NCI-H446 treated with DMSO at 0.1 percent for 48 hours (cell line): ENCODE data around the gene TRPM2.
"Not testable (repeated sequence)": the region's sequence is repeated elsewhere in the genome, so short reads cannot be mapped to it uniquely, and the experiment has no call there.

Experiments used
- DNase-seq: peaks from one replicate; lab custom pipeline; 2025; lab: John Stamatoyannopoulos, UW

Gene TRPM2

DNA sequence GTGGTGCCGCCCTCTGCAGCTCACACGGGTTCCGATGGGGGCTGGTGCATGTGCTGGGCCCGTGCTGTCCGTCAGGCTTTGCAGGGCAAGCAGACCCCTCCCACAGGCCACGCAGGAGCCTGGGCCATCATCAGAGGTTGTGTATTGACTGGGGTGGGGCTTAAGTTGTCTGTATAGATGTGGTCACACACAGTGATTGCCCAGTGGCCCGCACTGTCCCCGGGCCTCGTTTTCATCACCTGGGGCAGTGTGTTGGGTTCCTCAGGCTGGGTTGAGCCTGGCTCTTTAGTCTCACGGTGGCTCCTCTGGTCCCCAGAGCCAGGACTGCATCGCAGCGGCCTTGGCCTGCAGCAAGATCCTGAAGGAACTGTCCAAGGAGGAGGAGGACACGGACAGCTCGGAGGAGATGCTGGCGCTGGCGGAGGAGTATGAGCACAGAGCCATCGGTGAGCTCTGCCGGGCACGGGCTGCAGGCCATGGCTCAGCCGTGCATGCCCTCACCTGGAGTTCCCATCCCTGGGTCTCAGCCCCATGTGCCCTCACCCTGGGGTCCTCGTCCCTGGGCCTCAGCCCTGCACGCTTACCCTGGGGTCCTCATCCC, 44.1 kb downstream of the TRPM2 start:
- no peak for DNase-seq

DNA sequence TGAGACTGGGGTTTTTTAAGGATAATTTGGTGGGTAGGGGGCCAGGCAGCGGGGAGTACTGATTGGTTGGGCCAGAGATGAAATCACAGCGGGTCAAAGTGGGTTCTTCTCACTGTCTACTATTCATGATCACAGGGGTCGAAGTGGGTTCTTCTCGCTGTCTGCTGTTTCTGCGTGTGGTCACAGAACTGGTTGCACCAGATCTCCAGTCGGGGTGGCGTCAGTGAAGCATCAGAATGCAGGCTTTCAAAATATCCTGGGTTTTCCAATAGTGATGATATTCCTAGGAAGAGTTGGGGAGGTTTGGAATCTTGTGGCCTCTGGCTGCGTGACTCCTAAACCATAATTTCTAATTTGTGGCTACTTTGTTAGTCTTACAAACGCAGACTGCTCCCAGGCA, 45.1 kb downstream of the TRPM2 start:
- DNase-seq, result no peak

DNA sequence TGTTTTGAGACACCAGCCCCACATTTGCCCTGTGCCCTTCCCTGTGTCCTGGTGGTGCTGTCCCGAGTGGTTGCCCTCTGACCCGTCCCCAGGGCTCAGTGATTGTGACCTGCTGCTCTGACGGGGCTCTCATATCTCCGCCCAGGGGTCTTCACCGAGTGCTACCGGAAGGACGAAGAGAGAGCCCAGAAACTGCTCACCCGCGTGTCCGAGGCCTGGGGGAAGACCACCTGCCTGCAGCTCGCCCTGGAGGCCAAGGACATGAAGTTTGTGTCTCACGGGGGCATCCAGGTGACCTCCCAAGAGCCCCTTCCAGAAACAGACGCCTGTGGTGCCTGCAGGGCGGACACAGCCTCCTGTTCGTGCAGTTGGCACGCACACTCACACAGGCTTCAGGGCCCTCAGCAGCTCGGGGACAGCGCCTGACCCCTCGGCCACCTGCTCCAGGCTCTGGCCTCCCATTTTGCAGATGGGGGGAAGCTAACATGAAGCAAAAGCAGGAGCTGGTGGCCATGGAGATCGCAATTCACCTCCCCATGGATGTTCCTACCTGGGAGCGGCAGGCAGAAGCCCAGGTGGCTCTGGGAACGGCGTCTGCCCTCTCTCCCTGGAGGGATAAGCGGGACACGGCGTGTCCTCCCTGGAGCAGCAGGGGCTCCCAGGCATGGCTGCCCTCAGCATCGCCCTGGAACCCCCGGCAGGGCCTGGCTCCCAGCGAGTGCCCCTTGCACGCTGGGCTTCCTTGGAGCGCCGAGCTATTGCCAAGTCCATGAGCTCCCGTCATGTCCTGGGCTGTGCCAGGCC, 45.9 kb downstream of the TRPM2 start:
- no peak for DNase-seq

DNA sequence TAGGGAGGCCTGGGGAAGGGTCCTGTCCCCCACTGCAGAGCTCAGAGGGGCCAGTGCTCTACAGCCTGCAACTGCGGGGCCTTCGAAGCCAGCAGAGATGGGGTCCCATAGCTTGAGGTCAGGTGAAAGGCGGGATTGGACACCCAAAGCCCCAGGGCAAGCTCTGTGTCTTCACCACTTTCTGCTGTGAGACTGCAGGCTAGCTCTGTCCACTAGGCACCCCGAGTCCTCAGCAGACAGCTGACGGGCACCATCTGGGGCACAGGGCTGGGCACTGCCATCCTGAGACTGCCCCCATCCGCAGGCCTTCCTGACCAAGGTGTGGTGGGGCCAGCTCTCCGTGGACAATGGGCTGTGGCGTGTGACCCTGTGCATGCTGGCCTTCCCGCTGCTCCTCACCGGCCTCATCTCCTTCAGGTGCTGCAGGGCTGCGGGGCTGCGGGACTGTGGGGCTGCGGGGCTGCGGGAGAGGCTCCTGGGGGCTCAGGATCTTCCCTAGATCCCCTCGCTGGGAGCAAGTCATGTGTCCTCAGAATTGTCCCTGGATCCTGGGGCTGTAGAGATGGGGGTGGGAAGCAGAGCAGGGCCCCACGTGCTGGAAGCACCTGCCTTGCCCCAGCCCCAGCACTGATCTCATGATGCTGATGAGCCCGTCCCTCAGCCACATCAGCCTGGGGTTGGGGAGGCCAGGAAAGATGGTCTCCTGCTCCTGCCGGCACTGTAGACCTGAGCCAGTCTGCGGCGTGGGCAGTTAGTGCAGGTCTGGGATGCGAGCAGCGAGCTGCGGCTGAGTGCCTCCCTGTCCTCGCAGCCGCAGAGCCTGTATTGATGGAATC, 46.8 kb downstream of the TRPM2 start:
- no peak for DNase-seq

DNA sequence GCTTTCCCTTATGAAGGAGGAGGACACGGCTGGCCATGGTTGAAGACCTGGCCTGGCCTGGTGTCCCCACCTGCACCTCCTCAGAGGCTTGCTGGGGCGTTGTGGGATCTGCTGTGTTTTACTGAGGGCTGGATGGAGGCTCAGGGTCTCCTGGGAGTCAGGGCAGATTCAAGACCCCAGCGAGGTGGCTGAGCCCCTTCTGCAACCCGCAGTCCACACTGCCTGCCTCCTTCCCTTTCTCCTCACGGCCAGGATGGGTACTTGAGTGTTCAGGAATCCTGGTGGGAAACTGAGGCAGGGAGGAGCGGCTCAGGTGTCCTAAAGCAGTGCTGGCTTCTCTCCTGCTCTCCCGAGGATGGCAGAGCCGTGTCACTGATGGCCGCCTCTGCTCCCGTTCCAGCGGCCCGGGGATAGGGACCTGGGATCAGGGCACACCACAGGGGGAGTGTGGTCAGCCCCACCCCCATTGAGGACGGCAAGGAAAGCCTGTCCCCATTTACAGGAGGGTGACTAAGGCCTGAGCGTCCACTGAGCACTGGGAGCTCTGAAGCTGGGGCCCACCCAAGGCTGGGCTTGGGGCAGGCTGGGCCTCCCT, 47.5 kb downstream of the TRPM2 start:
- no peak for DNase-seq

DNA sequence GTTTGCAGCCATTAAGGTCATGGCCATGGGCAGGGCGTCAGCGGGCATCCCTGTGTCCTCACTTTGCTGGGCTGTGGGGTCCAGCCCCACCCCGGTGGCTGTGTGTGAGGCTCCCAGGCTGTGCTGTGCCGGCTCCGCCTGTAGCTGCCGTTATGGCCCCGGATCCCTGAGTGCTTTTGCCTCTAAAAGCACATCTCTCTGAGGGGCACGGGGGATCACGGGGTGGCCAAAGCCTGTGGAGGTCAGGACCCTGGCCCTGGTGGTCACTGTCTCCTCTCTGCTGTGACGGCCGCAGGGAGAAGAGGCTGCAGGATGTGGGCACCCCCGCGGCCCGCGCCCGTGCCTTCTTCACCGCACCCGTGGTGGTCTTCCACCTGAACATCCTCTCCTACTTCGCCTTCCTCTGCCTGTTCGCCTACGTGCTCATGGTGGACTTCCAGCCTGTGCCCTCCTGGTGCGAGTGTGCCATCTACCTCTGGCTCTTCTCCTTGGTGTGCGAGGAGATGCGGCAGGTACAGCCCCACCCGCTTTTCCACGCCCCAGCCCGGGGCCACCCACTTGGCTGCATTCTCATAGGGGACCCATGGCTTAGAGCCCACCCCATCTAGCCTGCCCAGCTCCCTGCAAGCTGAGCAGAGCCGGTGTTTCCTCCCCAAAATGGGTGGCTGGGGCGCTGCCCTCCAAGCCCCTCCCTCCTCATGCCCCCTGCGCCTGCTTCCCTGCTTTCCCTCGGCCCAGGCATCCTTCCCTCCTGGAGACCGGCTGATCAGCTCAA, 48.2 kb downstream of the TRPM2 start:
- no peak for DNase-seq

DNA sequence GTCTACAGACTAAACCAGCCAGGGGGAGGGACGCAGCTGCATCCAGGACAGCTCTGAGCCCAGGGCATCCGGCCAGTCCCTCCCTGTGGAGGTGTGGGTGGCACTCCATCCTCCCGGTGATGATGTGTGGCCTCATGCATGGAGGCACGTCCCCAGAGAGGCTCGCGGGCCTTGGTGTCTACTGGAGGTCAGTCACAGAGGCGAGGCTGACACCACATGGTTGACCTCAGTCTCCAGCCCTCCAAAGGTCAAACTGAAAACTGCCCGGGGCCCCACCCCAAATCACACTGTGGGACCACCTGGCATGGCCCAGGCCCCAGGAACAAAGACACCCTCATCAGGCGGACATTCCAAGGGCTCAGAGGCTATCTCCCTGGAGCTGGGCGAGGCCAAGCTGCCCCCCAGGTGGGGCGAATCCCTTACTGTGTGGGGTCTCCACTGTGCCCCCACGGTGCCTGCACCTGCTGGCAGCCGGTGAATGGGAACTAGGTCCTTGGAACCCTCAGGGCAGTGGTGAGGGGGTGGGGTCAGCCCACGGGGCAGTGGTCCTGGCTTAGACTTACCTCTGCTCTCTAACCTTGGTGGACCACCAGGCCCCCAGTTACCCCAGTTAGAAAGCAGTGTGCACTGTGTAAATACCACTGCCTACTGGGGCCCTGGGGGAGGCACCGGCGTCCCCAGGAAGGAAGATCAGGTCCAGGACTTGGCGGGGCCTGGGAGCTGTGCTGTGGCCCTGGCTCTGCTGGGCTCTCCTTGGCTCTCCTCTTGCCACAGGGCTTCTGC, 49.1 kb downstream of the TRPM2 start:
- DNase-seq, result no peak

DNA sequence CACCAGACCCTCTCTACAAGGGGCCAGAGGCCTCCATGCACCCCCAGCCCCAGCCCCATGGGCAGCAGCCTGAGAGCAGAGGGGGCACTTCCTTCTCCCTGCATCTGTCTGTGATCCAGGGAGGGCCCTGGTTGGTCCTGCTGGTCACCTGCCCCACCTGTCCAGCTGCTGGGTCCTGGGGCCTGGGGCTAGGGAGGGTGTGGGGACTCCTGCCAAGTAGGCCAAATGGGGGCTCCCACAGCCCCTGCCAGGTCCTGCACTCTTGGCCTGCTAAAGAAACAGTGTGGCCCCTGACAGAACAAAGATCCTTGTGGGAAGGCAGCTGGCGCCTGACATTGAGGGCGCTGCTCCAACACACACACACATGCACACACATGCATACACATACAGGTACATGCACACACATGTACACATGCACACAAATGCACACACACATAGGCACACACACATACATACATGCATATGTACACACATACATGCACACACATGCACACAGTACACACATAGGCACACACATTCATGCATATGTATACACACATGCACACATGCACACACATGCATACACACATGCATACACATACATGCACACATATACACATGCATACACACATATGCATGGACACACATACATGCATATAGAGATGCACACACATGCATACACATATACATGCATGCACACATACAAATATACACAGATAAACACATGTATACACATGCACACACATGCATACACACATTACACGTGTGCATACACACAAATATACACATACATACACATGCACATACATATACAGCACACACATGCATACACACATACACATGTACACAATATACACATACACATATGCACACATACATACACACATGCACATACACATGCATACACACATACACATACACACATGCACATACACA, 49.9 kb downstream of the TRPM2 start:
- no peak for DNase-seq

DNA sequence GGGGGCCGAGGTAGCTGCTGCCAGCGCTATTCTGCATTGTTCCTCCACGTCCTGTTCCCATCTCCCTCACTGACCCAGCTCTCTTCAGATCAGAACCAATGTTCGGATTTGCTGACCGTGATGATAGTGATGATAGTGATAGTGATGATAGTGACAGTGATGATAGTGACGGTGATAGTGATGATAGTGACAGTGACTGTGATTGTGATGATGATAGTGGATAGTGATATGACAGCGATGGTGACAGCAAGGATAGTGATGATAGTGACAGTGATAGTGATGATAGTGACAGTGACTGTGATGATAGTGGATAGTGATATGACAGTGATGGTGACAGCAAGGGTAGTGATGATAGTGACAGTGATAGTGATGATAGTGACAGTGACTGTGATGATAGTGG, 51.1 kb downstream of the TRPM2 start:
- DNase-seq, result not testable (repeated sequence)

DNA sequence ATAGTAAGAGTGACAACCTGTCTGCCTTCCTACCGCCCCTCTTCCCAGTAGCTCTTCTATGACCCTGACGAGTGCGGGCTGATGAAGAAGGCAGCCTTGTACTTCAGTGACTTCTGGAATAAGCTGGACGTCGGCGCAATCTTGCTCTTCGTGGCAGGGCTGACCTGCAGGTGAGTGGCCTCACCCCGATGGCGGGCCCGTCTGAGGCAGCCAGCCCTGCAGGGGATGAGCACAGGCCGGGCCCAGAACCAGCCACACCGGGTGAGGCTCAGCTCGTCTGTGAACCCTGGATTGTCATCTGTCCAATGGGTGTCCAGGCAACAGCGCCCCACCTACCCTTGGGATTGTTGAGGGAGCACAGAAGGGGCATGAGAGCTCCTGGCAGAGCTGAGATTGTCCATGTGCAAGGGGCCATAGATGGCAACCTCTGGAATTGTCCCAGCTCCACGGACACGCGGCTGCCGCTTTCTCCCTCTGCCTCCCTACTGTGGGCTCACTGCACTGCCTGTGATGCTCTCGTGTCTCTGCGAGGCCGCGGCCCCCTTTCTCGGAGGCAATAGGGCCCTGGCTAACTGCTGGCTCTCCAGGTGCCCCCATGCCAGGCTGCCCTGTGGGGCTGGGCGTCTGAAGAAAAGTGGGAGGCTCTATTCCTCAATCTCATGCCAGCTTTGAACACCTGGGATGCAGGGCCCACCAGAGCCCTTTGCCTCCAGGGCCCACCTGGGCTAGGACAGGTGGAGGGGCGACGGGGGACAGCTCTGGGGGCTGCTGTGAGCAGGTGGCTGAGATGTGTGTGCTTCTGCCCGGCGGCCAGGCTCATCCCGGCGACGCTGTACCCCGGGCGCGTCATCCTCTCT, 51.9 kb downstream of the TRPM2 start:
- no peak for DNase-seq

DNA sequence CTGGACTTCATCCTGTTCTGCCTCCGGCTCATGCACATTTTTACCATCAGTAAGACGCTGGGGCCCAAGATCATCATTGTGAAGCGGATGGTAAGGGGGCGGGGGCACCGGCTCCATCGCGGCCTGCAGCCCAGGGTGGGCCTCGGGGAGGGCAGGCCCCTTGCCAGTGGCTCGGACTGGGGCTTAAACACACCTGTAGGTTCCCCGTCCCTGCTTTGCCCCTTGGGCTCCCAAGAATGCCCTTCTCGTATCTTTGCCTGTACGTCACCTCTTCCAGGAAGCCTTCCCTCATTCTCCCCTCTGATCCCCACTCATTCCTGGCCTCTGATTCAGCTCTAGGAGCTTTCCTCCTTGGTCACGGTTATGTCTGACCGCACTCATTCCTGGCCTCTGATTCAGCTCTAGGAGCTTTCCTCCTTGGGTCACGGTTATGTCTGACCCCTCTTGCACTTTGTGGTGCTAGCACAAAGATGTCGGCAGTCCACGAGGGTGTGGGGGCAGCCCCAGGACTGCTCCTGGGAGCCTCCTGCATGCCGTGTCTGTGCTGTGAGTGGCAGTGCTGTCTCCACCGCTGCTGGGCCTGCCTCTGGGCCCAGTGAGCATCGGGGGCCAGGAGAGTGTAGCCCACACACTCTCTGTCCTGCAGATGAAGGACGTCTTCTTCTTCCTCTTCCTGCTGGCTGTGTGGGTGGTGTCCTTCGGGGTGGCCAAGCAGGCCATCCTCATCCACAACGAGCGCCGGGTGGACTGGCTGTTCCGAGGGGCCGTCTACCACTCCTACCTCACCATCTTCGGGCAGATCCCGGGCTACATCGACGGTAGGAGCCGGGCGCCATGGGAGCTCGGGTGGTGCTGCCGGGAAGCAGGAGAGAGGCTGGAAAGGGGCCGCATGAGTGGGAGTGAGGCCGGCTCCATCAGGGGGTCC, 52.8 kb downstream of the TRPM2 start:
- DNase-seq, result no peak

DNA sequence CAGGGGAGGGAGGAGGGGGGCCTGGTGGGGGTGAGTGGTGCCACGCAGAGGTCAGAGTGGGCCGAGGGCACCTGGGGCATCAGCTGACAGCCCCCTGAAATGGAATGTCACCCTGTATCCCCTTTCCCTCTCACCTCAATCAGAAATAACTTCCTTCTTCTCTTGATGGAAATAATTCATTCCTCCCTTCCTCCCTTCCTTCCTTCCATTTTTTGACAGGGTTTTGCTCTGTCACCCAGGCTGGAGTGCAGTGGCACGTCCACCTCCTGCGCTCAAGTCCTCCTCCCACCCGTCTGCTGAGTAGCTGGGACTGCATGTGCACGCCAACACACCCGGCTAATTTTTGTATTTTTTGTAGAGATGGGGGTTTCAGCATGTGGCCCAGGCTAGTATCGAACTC, 53.5 kb downstream of the TRPM2 start:
- DNase-seq, result no peak

DNA sequence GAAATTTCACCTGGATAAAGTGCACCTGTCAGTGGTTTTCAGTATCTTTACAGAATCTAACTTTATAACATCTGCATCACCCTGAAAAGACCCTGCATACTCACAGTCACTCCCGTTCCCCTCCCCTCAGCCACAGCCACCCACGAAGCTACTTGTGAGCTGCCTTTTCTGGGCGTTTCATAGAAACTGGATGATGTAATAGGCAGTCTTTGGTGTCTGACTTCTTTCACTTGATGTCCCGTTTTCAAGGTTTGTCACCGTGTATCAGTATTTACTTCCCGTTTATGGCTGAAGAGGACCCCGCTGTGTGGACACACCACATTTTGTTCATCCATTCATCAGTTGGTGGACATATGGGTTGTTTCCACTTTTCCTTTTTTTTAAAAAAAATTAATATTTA, 54.1 kb downstream of the TRPM2 start:
- DNase-seq, result no peak

DNA sequence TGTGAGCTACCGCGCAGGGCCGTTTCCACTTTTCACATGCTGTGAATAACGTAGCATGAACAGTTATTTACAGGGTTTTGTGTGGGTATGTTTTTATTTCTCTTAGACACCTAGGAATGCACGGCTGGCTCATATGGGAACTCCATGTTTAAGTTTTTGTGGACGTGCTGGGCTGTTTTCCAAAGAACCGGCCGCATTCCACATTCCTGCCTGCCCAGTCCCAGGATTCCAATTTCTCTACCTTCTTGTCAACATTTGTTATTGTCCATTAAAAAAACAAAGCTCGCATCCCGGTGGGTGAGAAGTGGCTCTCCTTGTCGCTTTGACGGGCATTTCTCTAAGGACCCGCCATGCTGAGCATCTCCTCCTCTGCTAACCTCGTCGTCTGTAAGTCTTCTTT, 54.8 kb downstream of the TRPM2 start:
- no peak for DNase-seq

DNA sequence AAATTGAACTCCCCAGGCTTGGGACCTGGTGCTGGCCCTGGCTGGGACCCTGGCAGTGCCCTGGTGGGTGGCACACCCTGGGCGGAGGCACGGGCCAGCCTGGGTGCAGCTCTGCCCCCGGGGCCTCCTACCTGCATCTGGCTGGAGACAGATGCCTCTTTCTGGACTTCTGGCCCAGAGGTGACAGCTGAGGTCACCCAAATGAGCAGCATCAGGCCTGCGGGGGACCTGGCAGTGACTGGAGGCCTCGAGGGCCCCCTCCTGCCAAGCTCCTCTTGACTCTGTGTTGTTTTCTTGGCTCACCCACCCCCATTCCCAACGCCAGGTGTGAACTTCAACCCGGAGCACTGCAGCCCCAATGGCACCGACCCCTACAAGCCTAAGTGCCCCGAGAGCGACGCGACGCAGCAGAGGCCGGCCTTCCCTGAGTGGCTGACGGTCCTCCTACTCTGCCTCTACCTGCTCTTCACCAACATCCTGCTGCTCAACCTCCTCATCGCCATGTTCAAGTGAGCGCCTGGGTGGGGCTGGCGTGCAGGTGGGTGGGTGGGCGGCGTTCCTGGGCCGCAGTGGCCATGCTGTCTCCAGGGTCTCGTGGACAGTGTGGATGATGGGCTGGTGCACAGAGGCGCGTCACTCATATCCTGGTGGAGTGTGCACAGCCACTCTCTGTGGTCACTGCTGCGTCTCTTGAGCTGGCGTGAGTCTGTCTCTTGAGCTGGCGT, 60.3 kb downstream of the TRPM2 start:
- DNase-seq, result no peak

DNA sequence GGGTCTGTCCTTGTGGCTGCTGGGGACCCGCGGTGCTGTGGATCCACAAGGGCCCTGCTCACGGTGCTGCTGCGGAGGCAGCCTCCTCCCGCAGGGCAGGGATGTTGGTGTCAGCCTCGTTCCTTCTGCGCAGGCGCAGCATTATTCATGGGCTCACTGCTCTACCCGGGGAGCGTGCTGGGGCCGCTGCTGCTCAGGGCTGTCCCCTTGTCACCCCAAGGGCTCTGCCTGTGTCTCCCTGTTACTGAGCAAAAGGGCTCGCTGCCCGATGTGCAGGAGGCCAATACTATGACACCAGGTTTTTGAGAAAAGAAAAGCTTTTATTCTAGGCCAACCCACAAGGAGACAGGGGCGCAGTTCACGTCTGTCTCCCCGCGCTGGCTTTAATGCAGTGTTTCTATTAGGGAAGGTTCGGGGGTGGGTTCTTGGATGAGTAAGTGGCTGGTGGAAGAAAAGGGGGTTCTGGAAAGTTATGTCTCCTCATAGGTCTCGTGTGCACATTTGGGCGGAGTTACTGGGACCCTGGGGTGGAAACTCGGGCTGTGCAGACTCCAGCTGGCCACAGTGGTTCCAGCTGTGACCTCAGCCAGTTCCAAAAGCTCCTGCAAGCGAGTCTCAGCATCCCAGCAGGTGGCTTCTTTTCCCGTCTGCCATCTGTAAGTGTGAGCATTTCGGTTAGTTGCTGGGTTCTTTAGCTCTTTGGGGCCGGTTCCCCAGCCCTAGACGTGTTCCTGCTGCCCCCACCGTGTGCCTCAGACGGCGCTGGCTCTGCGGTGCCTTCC, 61.1 kb downstream of the TRPM2 start:
- DNase-seq, result no peak
